AG04450 (cell line): Measurements from ENCODE around the gene BCOR. TPM values are rescaled to one million over a fixed set of nuclear protein-coding genes. Genes with fewer than 3 reads are reported as not detected.

Source experiments
- CTCF ChIA-PET: fragments of 300-600, 350-600 bp; formaldehyde crosslinking; extraction: SDS; loops from one replicate; lab custom pipeline; 2022; ENCODE audit warnings: antibody characterized with exemption, inconsistent platforms; lab: Charles Lee
- POLR2A ChIA-PET: fragments of 350-600 bp; formaldehyde crosslinking; extraction: SDS; loops from one replicate; lab custom pipeline; 2021; ENCODE audit warnings: antibody characterized with exemption, inconsistent platforms; lab: Yijun Ruan, JAX
- DNase-seq: peaks from one replicate; pipeline ENCODE4 v3.0.0-alpha.2; 2011; ENCODE audit warnings: low read depth, low spot score
- H3K27ac ChIP-seq: one replicate; pipeline ENCODE4 v1.5.1; 2012; ENCODE audit warnings: low read depth, low read length, control low read depth
- H3K27me3 ChIP-seq: one replicate; pipeline ENCODE4 v1.6.0; 2012; ENCODE audit warnings: low read length; ENCODE audit not compliant: control insufficient read depth, insufficient read depth
- H3K4me3 ChIP-seq: 2 replicates; pipeline ENCODE4 v1.5.1; 2011; ENCODE audit warnings: mild to moderate bottlenecking, low read depth, low read length, control low read depth
- H3K9me3 ChIP-seq: 2 replicates; pipeline ENCODE4 v1.5.1; 2012; ENCODE audit warnings: low read length; ENCODE audit not compliant: control insufficient read depth, insufficient read depth
- CTCF ChIP-seq: IDR thresholded peaks from 2 replicates; pipeline ENCODE4 v1.5.1; 2011; ENCODE audit warnings: low read depth, low read length, control low read depth, inconsistent platforms
- polyA plus RNA-seq: library from polyadenylated mRNA; depleted of rRNA; stranded (reverse); fragments of >200 nt; gene quantifications from 2 replicates; pipeline ENCODE4 v1.2.3, GENCODE V29; 2011

Gene BCOR
- polyA plus RNA-seq, 1 experiment: 5.4 TPM

- no peak for DNase-seq
- peaks cover 3% of the 10 kb centered on the region for H3K27me3 ChIP-seq
- peaks cover 10% of the 10 kb centered on the region for H3K9me3 ChIP-seq
- ChIA-PET CTCF (no interaction called here), POLR2A (no interaction called here)
- no peak overlapping the region for H3K27ac ChIP-seq
- no peak overlapping the region for H3K4me3 ChIP-seq
- no peak for TF ChIP-seq CTCF
These were observed 94.7 kb downstream of the BCOR start for GRCh38 chrX:40003071-40003427.
